ACC112 (cell line): Measurements from ENCODE around the gene FGF2.

ENCODE experiments used
- H2AFZ ChIP-seq: fragments of 200-600 bp; sonication (generic); one replicate; pipeline ENCODE4 v1.6.0; 2017; ENCODE audit warnings: antibody characterized with exemption, low read length; ENCODE audit not compliant: unreplicated experiment
- H3K27ac ChIP-seq: fragments of 200-600 bp; sonication (generic); 2 replicates; pipeline ENCODE4 v1.5.1; 2014; ENCODE audit warnings: low read depth, mild to moderate bottlenecking, antibody characterized with exemption, low read length, moderate library complexity
- H3K27me3 ChIP-seq: fragments of 200-600 bp; sonication (generic); 2 replicates; pipeline ENCODE4 v1.6.1; 2014; ENCODE audit warnings: mild to moderate bottlenecking, antibody characterized with exemption, low read length, moderate library complexity, mixed read lengths; ENCODE audit not compliant: insufficient read depth
- H3K36me3 ChIP-seq: fragments of 200-600 bp; sonication (generic); 2 replicates; pipeline ENCODE4 v1.6.1; 2016; ENCODE audit warnings: mild to moderate bottlenecking, antibody characterized with exemption, low read length, moderate library complexity, mixed read lengths; ENCODE audit not compliant: insufficient read depth
- H3K4me1 ChIP-seq: fragments of 200-600 bp; sonication (generic); one replicate; pipeline ENCODE4 v1.6.1; 2016; ENCODE audit warnings: low read length, mixed read lengths; ENCODE audit not compliant: insufficient read depth, unreplicated experiment, control insufficient read depth
- H3K4me3 ChIP-seq: fragments of 200-600 bp; sonication (generic); 2 replicates; pipeline ENCODE4 v1.5.1; 2014; ENCODE audit warnings: mild to moderate bottlenecking, low read depth, low read length
- H3K79me2 ChIP-seq: fragments of 200-600 bp; sonication (generic); one replicate; pipeline ENCODE4 v1.6.0; 2016; ENCODE audit warnings: low read length; ENCODE audit not compliant: control insufficient read depth, unreplicated experiment, insufficient read depth

The FGF2 gene

DNA sequence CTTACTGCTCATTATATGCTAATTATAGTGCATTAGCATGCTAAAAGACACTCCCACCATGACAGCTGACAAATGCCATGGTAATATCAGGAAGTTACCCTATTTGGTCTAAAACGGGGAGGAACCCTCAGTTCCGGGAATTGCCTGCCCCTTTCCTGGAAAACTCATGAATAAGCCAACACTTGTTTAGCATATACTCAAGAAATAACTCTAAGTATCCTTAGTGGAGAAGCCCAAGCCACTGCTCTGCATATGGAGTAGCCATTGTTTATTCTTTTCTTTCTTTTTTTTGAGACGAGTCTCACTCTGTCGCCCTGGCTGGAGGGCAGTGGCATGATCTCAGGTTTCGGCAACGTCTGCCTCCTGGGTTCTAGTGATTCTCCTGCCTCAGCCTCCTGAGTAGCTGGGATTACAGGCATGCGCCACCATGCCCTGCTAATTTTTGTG lies 80.3 kb downstream of the FGF2 start:
- H3K27ac ChIP-seq, result no peak overlapping the region
- H2AFZ ChIP-seq, result no peak overlapping the region
- no peaks in the 10 kb centered on the region for H3K79me2 ChIP-seq
- peaks cover 9% of the 10 kb centered on the region for H3K4me1 ChIP-seq
- H3K36me3 ChIP-seq, result 0 out of 2 replicates have a peak, but pooled peaks cover 3% of the 10 kb centered on the region
- H3K27me3 ChIP-seq, result no peaks in the 10 kb centered on the region
- H3K4me3 ChIP-seq, result no peak overlapping the region

DNA sequence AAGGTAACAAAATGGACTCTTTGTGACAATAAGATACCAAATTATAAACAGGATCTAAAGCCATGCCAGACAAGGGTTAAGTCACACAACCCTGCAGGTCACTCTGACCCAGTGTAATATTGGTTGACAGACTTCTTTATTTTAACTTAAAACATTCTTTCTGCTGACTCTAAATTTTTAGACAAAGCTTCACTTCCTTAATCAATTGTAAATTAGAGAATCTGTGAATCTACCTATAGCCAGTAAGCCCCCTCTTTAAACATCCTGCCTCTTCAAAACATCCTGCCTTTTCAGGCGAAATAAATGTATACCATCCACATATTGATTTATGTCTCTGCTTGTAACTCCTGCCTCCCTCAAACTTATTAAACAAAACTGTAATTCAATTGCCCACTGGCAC lies 81.6 kb downstream of the FGF2 start:
- no peak overlapping the region for H3K4me3 ChIP-seq
- H3K4me1 ChIP-seq, result peaks cover 18% of the 10 kb centered on the region
- H3K79me2 ChIP-seq, result no peaks in the 10 kb centered on the region
- no peak overlapping the region for H2AFZ ChIP-seq
- 0 out of 2 replicates have a peak, but pooled peaks cover 3% of the 10 kb centered on the region for H3K36me3 ChIP-seq
- no peak overlapping the region for H3K27ac ChIP-seq
- no peaks in the 10 kb centered on the region for H3K27me3 ChIP-seq

DNA sequence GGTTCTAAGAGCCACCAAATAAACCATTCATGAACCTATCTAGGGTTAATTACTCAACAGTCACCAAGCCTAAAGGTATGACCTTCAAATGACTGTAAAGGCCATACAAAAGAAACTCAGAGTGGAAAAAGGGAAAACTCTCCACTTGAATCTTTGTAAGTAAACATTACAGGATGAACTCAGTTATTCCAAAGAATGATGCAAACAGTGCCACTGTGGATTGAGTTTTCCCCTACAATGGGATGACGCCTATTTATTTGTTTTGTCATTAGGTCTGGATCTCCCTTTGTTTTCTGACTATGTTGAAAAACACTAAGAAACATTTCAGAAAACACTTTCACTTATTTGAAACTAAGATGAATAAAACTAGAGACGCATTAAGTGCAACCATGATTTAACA lies 83.1 kb downstream of the FGF2 start:
- Histone ChIP-seq H3K79me2 (no peaks in the 10 kb centered on the region), H3K27me3 (no peaks in the 10 kb centered on the region), H3K4me1 (peaks cover 31% of the 10 kb centered on the region), H3K36me3 (0 out of 2 replicates have a peak, but pooled peaks cover 3% of the 10 kb centered on the region), H3K27ac (no peak overlapping the region), H2AFZ (no peak overlapping the region), H3K4me3 (no peak overlapping the region)

DNA sequence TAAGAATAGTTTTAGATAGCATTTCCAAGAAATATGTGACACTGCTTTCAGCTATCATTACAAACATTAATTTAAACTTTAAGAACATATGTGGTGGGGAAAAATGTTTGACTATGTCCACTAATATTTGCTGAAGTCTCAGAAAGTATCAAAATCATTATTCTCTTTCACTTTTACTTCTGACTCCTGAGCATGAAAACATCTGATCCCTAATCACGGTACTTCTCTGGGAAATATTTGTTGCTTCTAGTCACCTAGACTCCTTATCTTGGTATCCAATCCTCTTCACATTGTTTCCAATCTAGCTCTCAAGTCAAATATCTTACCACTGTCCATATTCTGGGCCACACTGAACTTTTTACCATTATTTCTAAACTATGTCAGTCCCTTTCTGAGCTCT lies 85.0 kb downstream of the FGF2 start:
- H3K27me3 ChIP-seq, result no peaks in the 10 kb centered on the region
- H2AFZ ChIP-seq, result no peak overlapping the region
- 0 out of 2 replicates have a peak, but pooled peaks cover 3% of the 10 kb centered on the region for H3K36me3 ChIP-seq
- peaks cover 36% of the 10 kb centered on the region for H3K4me1 ChIP-seq
- H3K4me3 ChIP-seq, result peak overlapping the region; percentile 36; the same call in 1 of the 2 replicates
- no peaks in the 10 kb centered on the region for H3K79me2 ChIP-seq
- H3K27ac ChIP-seq, result peak overlapping the region; percentile 35

GRCh38 chr4:122912810-122913575 lies 86.4 kb downstream of the FGF2 start:
- H3K27ac ChIP-seq, result peak overlapping the region; percentile 60

GRCh38 chr4:122914292-122914904 lies 87.8 kb downstream of the FGF2 start:
- H3K27me3 ChIP-seq, result no peaks in the 10 kb centered on the region
- H3K36me3 ChIP-seq, result 0 out of 2 replicates have a peak, but pooled peaks cover 3% of the 10 kb centered on the region
- peak overlapping the region; percentile 73 for H2AFZ ChIP-seq
- H3K79me2 ChIP-seq, result no peaks in the 10 kb centered on the region
- peaks cover 42% of the 10 kb centered on the region for H3K4me1 ChIP-seq
- H3K4me3 ChIP-seq, result peak overlapping the region; percentile 66
- H3K27ac ChIP-seq, result peak overlapping the region; percentile 60

More at GRCh38 chr4:122912810-122913575, 86.4 kb downstream of the FGF2 start:
- Histone ChIP-seq H3K79me2 (no peaks in the 10 kb centered on the region), H3K27me3 (no peaks in the 10 kb centered on the region), H3K4me3 (no peak overlapping the region), H2AFZ (peak overlapping the region; percentile 52), H3K36me3 (0 out of 2 replicates have a peak, but pooled peaks cover 3% of the 10 kb centered on the region), H3K4me1 (peaks cover 42% of the 10 kb centered on the region)

- Histone ChIP-seq H3K79me2 (peaks cover 2% of the 10 kb centered on the region), H3K4me3 (peak overlapping the region; percentile 66), H3K27me3 (no peaks in the 10 kb centered on the region), H3K36me3 (no peaks in the 10 kb centered on the region), H3K4me1 (peaks cover 42% of the 10 kb centered on the region), H3K27ac (peak overlapping the region; percentile 31; the same call in 1 of the 2 replicates), H2AFZ (peak overlapping the region; percentile 5)
Observed at GRCh38 chr4:122914938-122915337, 88.3 kb downstream of the FGF2 start.

DNA sequence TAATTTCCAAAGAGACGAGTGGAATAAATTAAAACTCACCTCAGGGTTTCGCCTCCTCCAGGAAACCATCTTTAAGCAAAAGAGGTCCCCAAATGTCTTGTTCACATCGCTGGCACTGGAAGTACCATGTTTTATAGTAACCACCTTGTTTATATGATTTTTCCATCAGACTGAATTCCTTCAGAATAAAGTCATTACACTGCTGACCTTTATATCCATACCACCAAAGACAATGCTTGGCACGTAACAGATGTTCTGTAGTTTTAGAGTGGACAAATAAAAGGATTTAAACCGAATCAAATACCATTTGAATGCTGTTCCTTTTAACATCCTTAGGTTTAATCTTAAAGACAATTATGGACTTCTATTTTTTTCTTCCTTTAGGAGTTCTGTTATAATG lies 91.1 kb downstream of the FGF2 start:
- Histone ChIP-seq H3K4me3 (no peak overlapping the region), H3K79me2 (peaks cover 18% of the 10 kb centered on the region), H3K4me1 (peaks cover 35% of the 10 kb centered on the region), H2AFZ (no peak overlapping the region), H3K27ac (peak overlapping the region; percentile 31; the same call in 1 of the 2 replicates), H3K36me3 (no peaks in the 10 kb centered on the region), H3K27me3 (no peaks in the 10 kb centered on the region)

- no peaks in the 10 kb centered on the region for H3K36me3 ChIP-seq
- peaks cover 21% of the 10 kb centered on the region for H3K4me1 ChIP-seq
- no peak overlapping the region for H3K27ac ChIP-seq
- no peak overlapping the region for H2AFZ ChIP-seq
- no peaks in the 10 kb centered on the region for H3K27me3 ChIP-seq
- no peak overlapping the region for H3K4me3 ChIP-seq
- H3K79me2 ChIP-seq, result peaks cover 43% of the 10 kb centered on the region
Observed at GRCh38 chr4:122920473-122920872, 93.8 kb downstream of the FGF2 start.

- H3K27me3 ChIP-seq, result no peaks in the 10 kb centered on the region
- H2AFZ ChIP-seq, result no peak overlapping the region
- peak overlapping the region; percentile 96 for H3K4me3 ChIP-seq
- H3K4me1 ChIP-seq, result peaks cover 27% of the 10 kb centered on the region
- peaks cover 51% of the 10 kb centered on the region for H3K79me2 ChIP-seq
- H3K36me3 ChIP-seq, result no peaks in the 10 kb centered on the region
- peak overlapping the region; percentile 13 for H3K27ac ChIP-seq
Observed at GRCh38 chr4:122921300-122921699, 94.7 kb downstream of the FGF2 start.
